Measurements from ENCODE around the gene SYNJ1.
"Not testable (repeated sequence)": the region's sequence is repeated elsewhere in the genome, so short reads cannot be mapped to it uniquely, and the experiment has no call there.

Gene SYNJ1

DNA sequence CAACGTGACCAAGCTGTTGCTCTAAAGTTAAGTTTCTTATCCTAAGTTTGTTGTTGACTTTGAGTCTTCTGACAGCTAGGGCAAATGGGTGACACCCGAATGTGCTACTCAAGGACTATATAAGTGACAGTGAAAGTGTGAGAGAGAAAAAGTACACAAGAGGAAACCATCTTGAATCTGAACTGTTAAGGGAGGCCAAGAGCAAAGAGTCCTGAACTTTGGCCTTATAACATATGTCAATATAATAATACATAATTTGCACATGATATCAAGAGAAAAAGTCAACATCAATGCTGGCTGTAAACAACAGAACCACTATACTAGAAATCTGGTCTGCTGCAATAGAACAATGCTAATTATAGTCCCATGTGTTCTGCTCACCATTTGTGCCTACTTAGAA, 29.5 kb downstream of the SYNJ1 start:
- DNase-seq (ENCODE audit: low read depth in 3 of 3), result no peak

DNA sequence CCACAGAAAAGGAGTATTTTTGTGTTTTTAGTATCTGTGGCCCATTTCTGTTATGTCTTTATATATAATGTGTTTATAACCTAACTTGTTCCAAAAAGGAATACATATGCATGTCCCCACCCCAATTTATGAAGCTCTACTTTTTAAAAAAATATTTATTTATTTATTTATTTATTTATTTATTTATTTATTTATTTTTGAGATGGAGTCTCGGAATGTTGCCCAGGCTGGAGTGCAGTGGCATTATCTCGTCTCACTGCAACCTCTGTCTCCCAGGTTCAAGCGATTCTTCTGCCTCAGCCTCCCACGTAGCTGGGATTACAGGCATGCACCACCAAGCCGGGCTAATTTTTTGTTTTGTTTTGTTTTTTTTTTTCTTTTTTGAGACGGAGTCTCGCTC, 32.3 kb downstream of the SYNJ1 start:
- not testable (repeated sequence) for DNase-seq (ENCODE audit: low read depth in 3 of 3)

DNA sequence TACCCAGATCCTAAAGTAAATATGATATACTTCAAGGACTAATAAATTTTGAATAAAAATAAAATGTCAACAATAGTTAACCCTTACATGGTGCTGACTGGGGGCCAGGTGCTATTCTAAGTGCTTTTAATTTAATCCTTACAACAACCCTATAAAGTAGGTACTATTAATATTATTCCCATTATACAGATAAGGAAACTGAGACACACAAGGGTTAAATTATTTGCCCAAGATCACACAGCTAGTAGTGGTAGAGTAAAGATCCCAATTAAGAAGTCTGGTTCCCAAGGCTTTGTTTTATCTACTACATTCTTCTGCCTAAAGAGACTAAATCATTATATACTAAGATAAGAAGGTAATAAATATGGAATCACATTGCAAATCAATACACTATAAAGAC, 34.2 kb downstream of the SYNJ1 start:
- no peak for DNase-seq (ENCODE audit: low read depth in 3 of 3)

DNA sequence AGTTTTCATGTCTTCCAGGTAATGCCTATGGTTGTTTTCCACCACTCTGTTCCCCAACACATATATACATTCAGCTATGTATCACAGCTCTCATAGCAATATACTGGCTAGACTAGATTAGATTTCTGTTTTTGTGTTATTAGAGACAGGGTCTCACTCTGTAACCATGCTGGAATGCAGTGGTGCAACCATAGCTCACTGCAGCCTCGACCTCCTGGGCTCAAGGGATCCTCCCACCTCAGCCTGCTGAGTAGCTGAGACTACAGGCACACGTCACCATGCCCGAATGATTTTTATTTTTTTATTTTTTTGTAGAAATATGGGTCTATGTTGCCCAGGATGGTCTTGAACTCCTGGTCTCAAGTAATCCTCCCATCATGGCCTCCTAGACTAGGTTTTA, 37.7 kb downstream of the SYNJ1 start:
- DNase-seq (ENCODE audit: low read depth in 3 of 3), result no peak

DNA sequence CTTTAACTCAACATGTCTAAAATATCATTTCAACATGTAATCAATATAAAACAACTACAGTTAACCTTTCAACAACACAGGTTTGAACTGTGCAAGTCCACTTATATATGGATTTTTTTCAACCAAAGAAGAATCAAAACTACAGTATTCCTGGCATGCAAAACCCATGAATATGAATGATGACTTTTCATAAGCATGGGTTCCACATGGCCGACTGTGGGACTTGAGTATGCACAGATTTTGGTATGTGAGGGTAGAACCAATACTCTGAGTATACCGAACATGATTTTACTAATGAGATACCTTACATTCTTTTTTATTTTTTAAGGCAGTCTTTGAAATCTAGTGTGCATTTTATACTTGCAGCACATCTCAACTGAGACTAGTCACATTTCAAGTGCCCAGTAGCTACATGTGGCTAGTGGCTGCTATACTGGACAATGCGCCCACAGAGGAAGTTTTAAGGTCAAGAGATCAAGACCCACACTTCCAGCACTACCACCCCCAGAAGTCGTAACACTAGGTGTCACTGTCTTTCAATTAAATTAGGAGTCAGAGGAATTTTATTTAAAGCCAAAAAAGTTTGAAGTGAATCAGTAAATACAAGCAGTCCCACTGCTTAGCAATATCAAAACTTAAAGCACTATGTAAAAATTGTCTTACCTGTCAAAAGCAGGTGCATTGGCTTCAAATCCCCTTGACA, 40.0 kb downstream of the SYNJ1 start:
- DNase-seq (ENCODE audit: low read depth in 3 of 3), result no peak

DNA sequence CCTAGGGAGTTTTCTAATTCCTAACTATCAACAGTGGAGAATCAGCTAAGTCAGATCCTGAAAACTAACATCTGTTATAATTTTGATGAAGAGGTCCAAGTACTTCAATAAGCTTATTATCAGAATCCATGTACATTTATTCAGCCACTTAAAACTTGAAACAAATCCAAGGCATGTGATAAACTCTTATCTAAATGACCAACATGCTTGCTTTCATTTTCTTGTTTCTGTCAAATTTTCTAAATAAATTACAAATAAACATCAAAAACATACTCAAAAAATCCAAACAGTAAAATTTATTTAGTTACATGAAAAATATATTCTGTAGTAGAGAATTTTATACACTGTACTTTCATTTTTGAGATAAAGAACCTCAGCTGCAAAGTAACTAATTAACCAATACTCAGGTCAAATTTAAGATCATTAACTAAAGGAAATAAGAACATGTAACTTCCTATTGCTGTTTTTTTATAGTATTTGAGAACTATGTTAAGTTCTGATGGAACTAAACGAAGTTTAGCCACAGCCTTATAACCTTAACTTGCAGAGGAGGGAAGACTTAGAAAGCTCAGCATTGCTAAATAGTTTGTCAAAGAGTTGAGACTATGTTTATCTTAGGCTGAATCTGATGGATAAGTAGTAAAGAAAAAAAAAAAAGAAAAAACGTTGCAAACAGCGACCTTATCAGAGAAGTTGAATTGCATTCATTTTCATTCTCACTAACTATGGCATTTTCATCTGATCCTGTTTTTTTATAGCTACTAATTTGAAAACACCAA, 44.9 kb downstream of the SYNJ1 start:
- no peak for DNase-seq (ENCODE audit: low read depth in 3 of 3)

DNA sequence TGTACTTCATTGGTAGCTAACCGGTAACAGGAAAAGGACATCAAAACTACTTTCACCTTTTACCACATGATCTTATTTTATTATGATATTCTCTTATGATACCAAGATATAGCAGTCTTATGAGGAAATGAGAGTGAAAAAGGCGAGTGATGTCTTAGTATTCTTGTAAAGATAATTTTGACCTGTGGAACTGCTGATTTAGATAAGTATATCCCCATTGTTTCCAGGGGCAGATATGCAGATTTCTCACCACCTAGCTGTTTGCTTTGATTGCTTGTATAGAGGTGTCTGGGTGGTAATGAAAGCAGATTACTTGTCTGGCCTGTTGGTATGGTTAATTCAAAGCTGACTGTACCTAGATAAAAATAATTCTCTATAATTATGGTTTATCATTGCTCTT, 53.1 kb downstream of the SYNJ1 start:
- no peak for DNase-seq (ENCODE audit: low read depth in 3 of 3)

DNA sequence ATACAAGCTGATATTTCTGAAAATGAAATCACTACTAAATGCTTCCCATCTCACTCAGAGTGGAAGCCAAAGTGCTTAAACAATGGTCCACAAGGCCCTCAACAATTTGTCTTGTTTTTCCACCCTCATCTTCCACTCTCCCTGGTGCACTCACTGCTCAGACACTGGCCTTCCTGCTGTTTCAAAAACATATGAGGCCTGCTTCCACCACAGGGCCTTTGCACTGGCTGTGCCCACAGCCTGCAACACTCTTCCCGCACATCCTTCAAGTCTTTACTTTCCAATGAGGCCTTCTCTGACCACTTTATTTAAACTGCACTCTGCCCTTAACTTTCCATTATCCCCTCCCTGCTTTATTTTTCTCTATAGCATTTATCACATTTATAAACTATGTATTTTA, 53.8 kb downstream of the SYNJ1 start:
- no peak for DNase-seq (ENCODE audit: low read depth in 3 of 3)

DNA sequence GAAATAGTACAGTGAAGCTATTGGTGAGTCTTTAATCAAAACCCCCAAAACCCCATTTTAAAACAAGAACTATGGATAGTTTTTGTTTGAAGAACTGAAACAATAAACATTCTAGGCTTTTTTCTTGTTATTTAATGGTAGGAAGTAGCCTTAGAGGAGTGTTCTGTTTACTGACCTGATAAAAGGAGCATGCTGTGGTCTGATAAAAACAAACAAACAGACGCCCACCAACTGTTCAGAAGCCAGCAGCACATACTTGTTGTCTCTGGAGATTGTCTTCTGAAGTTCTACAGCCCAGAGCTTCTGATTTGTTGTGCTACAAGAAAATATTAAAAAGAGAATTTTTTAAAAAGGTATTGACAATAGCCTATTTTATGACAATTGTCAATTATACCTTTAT, 61.6 kb downstream of the SYNJ1 start:
- no peak for DNase-seq (ENCODE audit: low read depth in 3 of 3)

DNA sequence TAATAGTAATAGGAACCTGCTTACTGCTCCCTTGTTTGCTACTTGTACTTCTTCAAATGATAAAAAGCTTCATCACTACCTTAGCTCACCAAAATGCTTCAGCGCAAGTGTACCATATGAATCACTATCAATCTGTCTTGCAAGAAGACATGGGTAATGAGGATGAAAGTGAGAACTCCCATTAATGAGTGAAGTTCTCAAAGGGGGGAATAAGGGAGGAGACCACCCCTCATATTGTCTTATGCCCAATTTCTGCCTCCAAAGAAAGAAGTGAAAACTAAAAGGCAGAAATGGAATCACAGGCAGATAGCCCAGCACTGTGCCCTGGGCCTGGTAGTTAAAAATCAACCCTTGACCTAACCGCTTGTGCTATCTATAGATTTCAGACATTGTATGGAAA, 63.7 kb downstream of the SYNJ1 start:
- not testable (repeated sequence) for DNase-seq (ENCODE audit: low read depth in 3 of 3)

DNA sequence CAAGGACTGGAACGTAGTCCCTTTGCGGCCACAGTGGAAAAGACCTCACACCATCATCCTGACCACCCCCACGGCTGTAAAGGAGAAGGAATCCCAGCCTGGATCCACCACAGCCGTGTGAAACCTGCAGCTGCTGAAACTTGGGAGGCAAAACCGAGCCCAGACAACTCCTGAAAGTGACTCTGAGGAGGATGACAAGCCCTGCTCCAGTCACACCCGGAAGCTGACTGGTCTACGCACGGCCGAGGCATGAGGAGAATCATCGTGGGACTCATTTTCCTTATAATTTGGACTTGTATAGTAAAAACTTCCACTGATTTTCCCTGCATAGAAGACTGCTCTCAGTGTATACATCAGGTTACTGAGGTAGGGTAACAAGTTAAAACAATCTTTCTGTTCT, 65.8 kb downstream of the SYNJ1 start:
- not testable (repeated sequence) for DNase-seq (ENCODE audit: low read depth in 3 of 3)

DNA sequence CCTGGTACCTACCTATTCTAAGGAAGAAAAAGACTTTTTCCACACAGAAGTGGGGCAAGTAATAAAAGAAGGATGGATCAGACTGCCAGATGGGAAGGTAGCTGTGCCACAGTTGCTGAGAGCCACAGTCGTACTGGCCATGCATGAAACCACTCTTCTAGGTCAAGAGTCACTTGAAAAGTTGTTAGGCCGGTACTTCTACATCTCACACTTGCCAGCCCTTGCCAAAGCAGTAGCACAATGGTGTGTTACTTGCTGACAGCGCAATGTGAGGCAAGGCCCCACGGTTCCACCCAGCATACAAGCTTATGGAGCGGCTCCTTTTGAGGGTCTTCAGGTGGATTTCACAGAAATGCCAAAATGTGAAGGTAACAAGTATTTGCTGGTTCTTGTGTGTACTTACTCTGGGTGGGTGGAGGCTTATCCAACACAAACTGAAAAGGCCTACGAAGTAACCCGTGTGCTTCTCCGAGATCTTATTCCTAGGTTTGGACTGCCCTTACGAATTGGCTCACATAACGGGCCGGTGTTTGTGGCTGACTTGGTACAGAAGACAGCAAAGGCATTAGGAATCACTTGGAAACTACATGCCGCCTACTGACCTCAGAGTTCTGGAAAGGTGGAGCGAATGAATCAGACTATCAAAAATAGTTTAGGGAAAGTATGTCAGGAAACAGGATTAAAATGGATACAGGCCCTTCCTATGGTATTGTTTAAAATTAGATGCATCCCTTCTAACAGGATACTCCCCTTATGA, 66.6 kb downstream of the SYNJ1 start:
- not testable (repeated sequence) for DNase-seq (ENCODE audit: low read depth in 3 of 3)

DNA sequence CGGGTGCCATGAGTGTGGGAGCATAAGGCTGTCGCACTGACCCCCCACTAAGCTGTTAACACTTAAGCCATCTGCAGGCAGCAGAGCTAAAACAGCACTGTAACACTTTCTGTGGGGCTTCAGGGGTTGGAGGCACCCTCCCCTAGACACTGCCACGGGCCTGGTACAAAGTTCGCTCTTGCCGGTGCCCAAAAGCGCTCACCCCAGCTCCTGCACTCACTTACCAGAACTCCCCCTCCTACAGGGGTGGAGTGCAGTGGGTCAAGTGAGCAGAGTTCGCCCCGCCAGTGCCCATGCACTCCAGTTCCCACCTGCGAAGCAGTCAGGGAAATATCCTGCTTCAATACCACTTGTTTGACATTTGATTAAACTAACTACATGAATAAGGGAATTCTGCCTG, 69.3 kb downstream of the SYNJ1 start:
- DNase-seq (ENCODE audit: low read depth in 3 of 3), result no peak

DNA sequence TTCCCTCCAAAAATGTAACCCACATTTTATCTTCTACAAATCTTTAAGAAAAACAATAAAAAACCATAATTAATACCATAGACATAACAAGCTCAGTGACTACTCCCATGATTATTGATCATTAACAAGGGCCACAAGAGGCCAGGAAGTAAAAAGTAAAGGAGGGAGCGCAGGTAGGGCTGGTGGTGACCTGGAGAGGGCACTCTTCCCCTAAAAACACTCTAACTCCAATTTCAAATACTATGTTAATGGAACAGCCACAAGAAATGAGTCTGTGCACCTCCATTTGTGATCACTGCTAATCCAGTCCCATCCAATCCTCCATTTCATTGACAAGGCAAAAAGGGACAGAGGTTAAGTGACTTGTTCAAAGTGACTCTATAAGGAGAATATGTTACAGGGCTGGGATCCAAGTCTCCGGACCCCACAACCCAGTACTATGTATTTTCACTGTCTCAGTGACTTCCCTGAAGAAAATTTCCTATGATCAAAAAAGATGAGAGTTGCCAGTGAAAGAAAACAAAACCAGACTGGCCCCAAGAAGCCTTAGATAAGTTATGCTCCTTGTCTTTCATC, 74.4 kb downstream of the SYNJ1 start:
- no peak for DNase-seq (ENCODE audit: low read depth in 3 of 3)

DNA sequence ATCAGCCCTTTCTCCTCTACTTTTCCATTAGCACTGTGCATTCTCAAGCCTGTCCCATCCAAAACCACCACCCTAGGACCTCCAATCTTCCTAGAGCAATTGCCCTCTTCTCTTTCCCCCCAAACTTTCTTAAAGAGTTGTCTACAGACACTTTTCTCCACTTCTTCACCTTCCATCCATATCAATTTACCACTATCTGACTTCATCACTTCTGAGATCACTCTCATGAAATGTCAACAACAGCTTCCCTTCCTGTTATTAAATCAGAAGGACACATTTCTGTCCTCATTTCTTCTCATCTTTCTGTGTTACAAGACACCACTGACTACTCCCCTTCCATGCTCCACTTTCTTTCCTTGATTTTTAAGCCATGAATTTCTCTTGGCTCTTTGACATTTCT, 79.6 kb downstream of the SYNJ1 start:
- DNase-seq (ENCODE audit: low read depth in 3 of 3), result no peak

DNA sequence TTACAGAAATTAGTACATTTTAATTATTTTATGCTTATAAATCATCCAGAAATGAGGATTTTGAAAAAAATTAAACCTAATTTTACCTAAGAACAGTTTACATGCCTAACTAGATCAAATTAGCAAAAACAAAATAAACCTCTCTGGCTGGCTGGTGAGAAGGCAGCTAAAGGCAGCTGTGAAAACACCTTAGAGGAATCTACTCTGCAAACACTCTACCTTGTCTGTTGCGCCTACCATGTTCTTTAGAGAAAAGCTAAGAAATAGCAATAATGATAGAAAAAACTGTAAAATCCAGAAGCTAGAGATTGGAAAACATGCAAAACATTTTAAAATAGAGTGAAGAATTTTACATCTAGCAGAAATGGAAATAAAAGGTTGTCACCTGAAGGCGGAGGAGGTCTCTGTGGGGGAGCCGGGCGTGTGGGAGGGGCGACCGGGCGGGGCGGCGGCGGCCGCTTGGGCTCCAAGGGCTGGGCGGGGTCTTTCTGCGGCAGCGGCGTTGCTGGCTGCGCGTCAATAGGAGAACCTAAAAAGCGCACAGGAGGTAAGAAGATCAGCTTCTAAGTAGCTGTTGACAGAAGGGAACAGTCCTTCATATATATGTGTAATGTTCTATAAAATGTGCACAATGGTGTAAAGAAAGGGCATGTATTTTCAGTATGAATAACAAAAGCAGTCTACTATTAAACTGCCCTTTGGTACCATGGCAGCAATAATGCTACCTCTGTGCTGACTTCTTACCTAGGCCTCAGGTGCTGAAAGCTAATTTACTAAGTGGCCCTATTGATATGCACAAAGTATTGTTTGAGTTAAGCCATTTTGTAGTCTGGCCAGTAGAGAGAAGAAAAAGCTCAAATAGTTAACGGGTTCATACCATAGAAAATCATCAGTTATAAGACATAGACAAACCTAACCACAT, 82.3 kb downstream of the SYNJ1 start:
- no peak for DNase-seq (ENCODE audit: low read depth in 3 of 3)

DNA sequence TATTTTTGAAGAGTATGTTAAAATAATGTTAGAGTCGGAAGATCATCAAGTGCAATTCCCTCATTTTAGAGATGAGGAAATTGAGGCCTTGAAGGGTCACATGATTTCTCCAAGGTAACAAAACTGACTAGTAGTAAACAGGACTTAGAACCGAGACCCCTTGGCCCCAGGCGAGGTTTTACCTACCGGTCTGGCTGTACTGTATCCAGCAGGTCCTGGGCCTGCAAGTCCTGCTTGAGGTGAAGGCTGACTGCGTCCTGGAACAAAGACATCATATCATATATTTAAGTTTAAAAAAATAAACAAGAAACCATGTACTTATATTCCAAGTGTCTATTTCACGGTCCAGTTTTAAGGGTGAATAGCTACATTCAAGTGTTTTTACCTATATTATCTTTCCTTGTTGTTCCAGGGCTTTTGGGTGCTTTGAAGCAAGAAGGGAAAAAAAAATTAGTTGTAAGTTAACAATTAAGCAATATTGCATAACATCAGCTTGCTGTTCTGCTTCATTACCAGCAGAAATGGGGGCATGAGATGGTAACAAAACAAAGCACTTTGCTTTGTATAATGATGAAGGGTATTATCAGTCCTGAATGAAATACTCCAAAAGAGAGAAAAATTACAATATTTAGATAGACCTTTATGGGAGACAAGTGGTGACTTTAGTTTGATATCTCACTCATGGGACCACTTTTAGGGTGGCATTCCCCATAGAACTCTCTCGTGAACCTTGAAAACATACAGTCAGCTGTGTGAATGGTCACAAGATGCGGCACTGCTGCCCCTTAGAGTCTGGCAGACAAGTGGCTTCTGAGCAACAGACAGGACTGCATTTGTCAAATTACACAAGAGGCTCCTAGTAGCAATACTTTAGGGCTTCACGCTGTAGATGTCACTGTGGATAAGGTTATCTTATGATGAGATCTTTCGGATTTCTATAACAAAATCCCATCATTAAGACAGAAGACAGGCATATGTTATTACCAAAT, 85.8 kb downstream of the SYNJ1 start:
- DNase-seq (ENCODE audit: low read depth in 3 of 3), result no peak

DNA sequence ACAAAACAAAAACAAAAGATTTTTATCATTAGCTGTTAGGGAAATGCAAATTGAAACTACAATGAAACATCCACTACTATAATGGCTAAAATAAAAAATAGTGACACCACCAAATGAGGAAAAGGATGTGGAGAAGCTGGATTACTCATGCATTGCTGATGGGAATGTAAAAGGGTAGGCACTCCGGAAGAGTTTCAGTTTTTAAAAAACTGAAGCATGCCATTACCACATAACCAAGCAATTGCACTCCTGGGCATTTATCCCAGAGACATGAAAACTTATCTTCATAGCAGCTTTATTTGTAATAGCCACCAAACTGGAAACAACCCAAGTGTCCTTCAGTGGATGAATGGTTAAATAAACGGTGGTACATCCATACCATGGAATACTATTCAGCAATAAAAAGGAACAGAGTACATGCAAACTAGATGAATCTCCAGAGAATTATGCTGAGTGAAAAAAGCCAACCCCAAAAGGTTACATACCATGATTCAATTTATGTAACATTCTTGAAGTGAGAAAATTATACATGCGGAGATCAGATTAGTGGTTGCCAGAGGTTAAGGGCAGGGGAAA, 101.1 kb downstream of the SYNJ1 start:
- no peak for DNase-seq (ENCODE audit: low read depth in 3 of 3)

DNA sequence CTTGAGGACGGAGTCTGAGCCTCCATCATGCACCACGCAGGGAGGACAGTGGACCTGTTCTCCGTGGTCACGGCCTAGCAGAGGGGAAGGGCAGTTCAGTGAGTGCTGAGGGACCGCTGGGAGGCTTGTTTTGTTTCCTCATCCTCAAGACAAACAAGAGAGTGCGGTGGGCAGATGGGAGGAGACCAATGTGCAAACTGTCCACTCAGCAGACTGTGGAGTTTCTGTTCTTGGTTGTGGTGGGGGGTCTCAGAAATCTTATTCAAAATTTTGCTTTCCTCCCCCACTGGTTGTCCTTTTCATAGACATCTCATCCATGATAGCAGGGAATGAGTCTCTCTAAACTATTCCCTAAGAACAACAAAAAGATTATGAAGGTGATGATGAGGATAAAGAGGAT, 109.6 kb downstream of the SYNJ1 start:
- not testable (repeated sequence) for DNase-seq (ENCODE audit: low read depth in 3 of 3)
